ENCODE measurements around the gene ZWINT.
A peak's percentile ranks its signal among the peaks of the same experiment; 100 is the strongest.

The ZWINT gene

GRCh38 chr10:56360967-56361612, at the start of gene ZWINT:
ZWINT (minus strand) TSS chr10:56361259; CDS start chr10:56361236, 23 bp downstream.
- TF ChIP-seq CTCF (conservative IDR thresholded peaks at IDR 0.05; ENCODE audit: control insufficient read depth, insufficient read depth, low read depth, low read length), result no peak
- peak; percentile 94 for DNase-seq (ENCODE audit: low read depth)
- peak within 1 kb of the TSS; percentile 62 for H3K4me3 ChIP-seq (ENCODE audit: control insufficient read depth, low read depth, low read length)

GRCh38 chr10:56383806-56384205, 22.7 kb upstream of the ZWINT start:
- TF ChIP-seq CTCF (conservative IDR thresholded peaks at IDR 0.05; ENCODE audit: control insufficient read depth, insufficient read depth, low read depth, low read length), result no peak
- DNase-seq (ENCODE audit: low read depth), result no peak
- no peak overlapping the region for H3K4me3 ChIP-seq (ENCODE audit: control insufficient read depth, low read depth, low read length)

- no peak overlapping the region for H3K4me3 ChIP-seq (ENCODE audit: control insufficient read depth, low read depth, low read length)
- DNase-seq (ENCODE audit: low read depth), result peak; percentile 7
- no peak for TF ChIP-seq CTCF (conservative IDR thresholded peaks at IDR 0.05; ENCODE audit: control insufficient read depth, insufficient read depth, low read depth, low read length)
Observed at GRCh38 chr10:56370217-56371113, 9.4 kb upstream of the ZWINT start.

- TF ChIP-seq CTCF (conservative IDR thresholded peaks at IDR 0.05; ENCODE audit: control insufficient read depth, insufficient read depth, low read depth, low read length), result no peak
- no peak for DNase-seq (ENCODE audit: low read depth)
- peak overlapping the region; percentile 62 for H3K4me3 ChIP-seq (ENCODE audit: control insufficient read depth, low read depth, low read length)
Observed at GRCh38 chr10:56360583-56360966, 484 bp downstream of the ZWINT start.

- no peak for DNase-seq (ENCODE audit: low read depth)
- H3K4me3 ChIP-seq (ENCODE audit: control insufficient read depth, low read depth, low read length), result peak overlapping the region; percentile 62
- no peak for TF ChIP-seq CTCF (conservative IDR thresholded peaks at IDR 0.05; ENCODE audit: control insufficient read depth, insufficient read depth, low read depth, low read length)
Observed at GRCh38 chr10:56359837-56360236, 1.2 kb downstream of the ZWINT start.

- H3K4me3 ChIP-seq (ENCODE audit: control insufficient read depth, low read depth, low read length), result no peak overlapping the region
- no peak for TF ChIP-seq CTCF (conservative IDR thresholded peaks at IDR 0.05; ENCODE audit: control insufficient read depth, insufficient read depth, low read depth, low read length)
Observed at GRCh38 chr10:56357018-56357417, 4.0 kb downstream of the ZWINT start.

More at GRCh38 chr10:56357018-56357417, 4.0 kb downstream of the ZWINT start:
- no peak for DNase-seq (ENCODE audit: low read depth)
